H1 (cell line): ENCODE data around the gene PRRT1. TPM values are rescaled to one million over a fixed set of nuclear protein-coding genes. Genes with fewer than 3 reads are reported as not detected.

ENCODE experiments used
- CTCF ChIA-PET: fragments of 300-600 bp; sonication (Branson Sonifier 250); formaldehyde crosslinking; loops from one replicate; lab custom pipeline; 2021; ENCODE audit not compliant: partially characterized antibody; lab: Charles Lee
- POLR2A ChIA-PET: fragments of 300-600 bp; sonication (Branson Sonifier 250); formaldehyde crosslinking; loops from one replicate; lab custom pipeline; 2021; ENCODE audit warnings: inconsistent platforms; ENCODE audit not compliant: partially characterized antibody; lab: Charles Lee
- DNase-seq, 2 experiments: peaks; one replicate each; pipeline versions ENCODE4 v3.0.0 to v3.0.0-alpha.2; 2010 to 2022; ENCODE audit warnings: low spot score in 2 of 2, low read depth in 1 of 2, mixed read lengths in 1 of 2
- FAIRE-seq: peaks from 2 replicates; lab custom pipeline; 2011; peaks lifted over from hg19 to GRCh38; lab: Jason Lieb, UNC
- H2AFZ ChIP-seq: 2 replicates; pipeline ENCODE4 v1.8.1; 2012; ENCODE audit warnings: low read length, inconsistent platforms
- H2AK5ac ChIP-seq: 2 replicates; pipeline ENCODE4 v1.6.1; 2013; ENCODE audit warnings: low read depth, low read length
- H2BK120ac ChIP-seq: replicated peaks from 2 replicates; pipeline ENCODE3; 2013; ENCODE audit warnings: low read depth, low read length, inconsistent platforms
- H2BK12ac ChIP-seq: 2 replicates; pipeline ENCODE4 v1.6.1; 2013; ENCODE audit warnings: low read depth, low read length
- H2BK15ac ChIP-seq: 2 replicates; pipeline ENCODE4 v1.6.1; 2013; ENCODE audit warnings: low read length
- H2BK20ac ChIP-seq: 2 replicates; pipeline ENCODE4 v1.6.1; 2013; ENCODE audit warnings: low read length
- H2BK5ac ChIP-seq: 2 replicates; pipeline ENCODE4 v1.6.1; 2013; ENCODE audit warnings: low read depth, low read length
- H3K14ac ChIP-seq: 2 replicates; pipeline ENCODE4 v1.6.1; 2013; ENCODE audit warnings: inconsistent platforms; ENCODE audit not compliant: insufficient read length
- H3K18ac ChIP-seq: 2 replicates; pipeline ENCODE4 v1.6.1; 2013; ENCODE audit warnings: low read length; ENCODE audit errors: extremely low read depth
- H3K23ac ChIP-seq: 2 replicates; pipeline ENCODE4 v1.6.1; 2013; ENCODE audit warnings: inconsistent platforms; ENCODE audit not compliant: insufficient read length
- H3K23me2 ChIP-seq: 2 replicates; pipeline ENCODE4 v1.6.1; 2013; ENCODE audit warnings: low read depth, low read length
- H3K27ac ChIP-seq: 2 replicates; pipeline ENCODE4 v1.6.1; 2011; ENCODE audit warnings: low read depth, low read length, inconsistent platforms
- H3K27me3 ChIP-seq, 4 experiments: replicated peaks in 1 of 4; 1 replicate in 1 of 4; 2 replicates in 3 of 4; pipeline versions ENCODE4 v1.6.1 to v1.8.1; 2011 to 2013; ENCODE audit warnings: low read length in 3 of 4, mild to moderate bottlenecking in 3 of 4, inconsistent platforms in 2 of 4, mixed read lengths in 2 of 4, moderate library complexity in 1 of 4; ENCODE audit not compliant: control insufficient read depth in 3 of 4, insufficient read depth in 3 of 4; ENCODE audit errors: extremely low read depth in 1 of 4
- H3K36me3 ChIP-seq, 4 experiments: 2 replicates each; pipeline versions ENCODE4 v1.6.1 to v1.8.1; 2011 to 2013; ENCODE audit warnings: mild to moderate bottlenecking in 4 of 4, low read length in 3 of 4, moderate library complexity in 2 of 4, control low read depth in 1 of 4, inconsistent platforms in 1 of 4; ENCODE audit not compliant: insufficient read depth in 4 of 4, control insufficient read depth in 2 of 4
- H3K4ac ChIP-seq: replicated peaks from 2 replicates; pipeline ENCODE3; 2013; ENCODE audit warnings: low read length, low read depth, mixed read lengths, inconsistent platforms; ENCODE audit not compliant: insufficient read length
- H3K4me1 ChIP-seq, 4 experiments: replicated peaks in 1 of 4; 1 replicate in 1 of 4; 2 replicates in 3 of 4; pipeline versions ENCODE4 v1.6.1 to v1.8.1; 2011 to 2013; ENCODE audit warnings: low read length in 3 of 4, inconsistent platforms in 2 of 4, mixed read lengths in 1 of 4; ENCODE audit not compliant: insufficient read depth in 4 of 4, control insufficient read depth in 3 of 4
- H3K4me2 ChIP-seq, 2 experiments: 2 replicates each; pipeline versions ENCODE4 v1.6.1 to v1.8.1; 2011 to 2013; ENCODE audit warnings: low read depth in 2 of 2, low read length in 2 of 2, control low read depth in 1 of 2, inconsistent platforms in 1 of 2, mild to moderate bottlenecking in 1 of 2; ENCODE audit not compliant: insufficient read depth in 1 of 2
- H3K4me3 ChIP-seq, 4 experiments: fragments of 200-600, 300-600 bp in 1 of 4; sonication (generic), shearing (Covaris generic), sonication (Bioruptor Twin) in 1 of 4; 2 replicates each; pipeline versions ENCODE4 v1.5.1 to v1.8.1; 2011 to 2016; ENCODE audit warnings: low read length in 4 of 4, low read depth in 3 of 4, control low read depth in 2 of 4, inconsistent platforms in 2 of 4, mild to moderate bottlenecking in 2 of 4, mixed read lengths in 1 of 4, moderate library complexity in 1 of 4; ENCODE audit not compliant: insufficient read depth in 2 of 4; ENCODE audit errors: extremely low read depth in 1 of 4
- H3K56ac ChIP-seq: replicated peaks from 2 replicates; pipeline ENCODE3; 2013; ENCODE audit warnings: low read depth, mild to moderate bottlenecking, mixed read lengths, low read length, inconsistent platforms; ENCODE audit not compliant: insufficient read length
- H3K79me1 ChIP-seq: 2 replicates; pipeline ENCODE4 v1.6.1; 2013; ENCODE audit warnings: low read depth, low read length, control low read depth
- H3K79me2 ChIP-seq, 2 experiments: 2 replicates each; pipeline versions ENCODE4 v1.6.1 to v1.8.1; 2012 to 2013; ENCODE audit warnings: low read length in 2 of 2, mild to moderate bottlenecking in 2 of 2, inconsistent platforms in 1 of 2; ENCODE audit not compliant: insufficient read depth in 2 of 2, control insufficient read depth in 1 of 2
- H3K9ac ChIP-seq, 4 experiments: replicated peaks in 1 of 4; 1 replicate in 1 of 4; 2 replicates in 3 of 4; pipeline versions ENCODE4 v1.6.1 to v1.8.1; 2011 to 2013; ENCODE audit warnings: low read depth in 3 of 4, low read length in 3 of 4, control low read depth in 2 of 4, mild to moderate bottlenecking in 2 of 4, moderate library complexity in 2 of 4, inconsistent platforms in 1 of 4; ENCODE audit errors: extremely low read depth in 1 of 4
- H3K9me3 ChIP-seq, 2 experiments: 2 replicates each; pipeline versions ENCODE4 v1.6.1 to v1.8.1; 2012 to 2013; ENCODE audit warnings: mild to moderate bottlenecking in 2 of 2, moderate library complexity in 2 of 2, control low read depth in 1 of 2, inconsistent platforms in 1 of 2, low read depth in 1 of 2, low read length in 1 of 2, mixed read lengths in 1 of 2; ENCODE audit not compliant: insufficient read depth in 2 of 2
- H4K20me1 ChIP-seq, 2 experiments: replicated peaks in 1 of 2; 2 replicates each; pipeline versions ENCODE3 to v1.8.1; 2011 to 2013; ENCODE audit warnings: inconsistent platforms in 2 of 2, low read length in 2 of 2, mild to moderate bottlenecking in 1 of 2; ENCODE audit not compliant: insufficient read depth in 2 of 2, control insufficient read depth in 1 of 2
- H4K5ac ChIP-seq: 2 replicates; pipeline ENCODE4 v1.6.1; 2013; ENCODE audit warnings: low read length, low read depth, mixed read lengths, inconsistent platforms; ENCODE audit not compliant: insufficient read length
- H4K8ac ChIP-seq: 2 replicates; pipeline ENCODE4 v1.8.0; 2013; ENCODE audit warnings: mild to moderate bottlenecking, moderate library complexity, low read length, inconsistent platforms; ENCODE audit not compliant: insufficient read depth; ENCODE audit errors: extremely low read depth
- H4K91ac ChIP-seq: replicated peaks from 2 replicates; pipeline ENCODE3; 2013; ENCODE audit warnings: low read length, mixed read lengths, inconsistent platforms; ENCODE audit not compliant: insufficient read length
- BACH1 ChIP-seq: IDR thresholded peaks from 2 replicates; pipeline ENCODE4 v1.6.1; 2012; ENCODE audit warnings: low read length, improper control_type of control experiment
- CREB1 ChIP-seq: IDR thresholded peaks from 2 replicates; pipeline ENCODE4 v1.6.1; 2012; ENCODE audit warnings: inconsistent platforms
- GTF2F1 ChIP-seq: IDR thresholded peaks from 2 replicates; pipeline ENCODE4 v1.6.1; 2012; ENCODE audit warnings: low read depth, low read length, improper control_type of control experiment, borderline replicate concordance
- JUN ChIP-seq: IDR thresholded peaks from 2 replicates; pipeline ENCODE4 v1.6.1; 2011; ENCODE audit warnings: low read depth, mild to moderate bottlenecking, improper control_type of control experiment, low read length
- MAFK ChIP-seq: IDR thresholded peaks from 2 replicates; pipeline ENCODE4 v1.6.1; 2012; ENCODE audit warnings: low read depth, mild to moderate bottlenecking, improper control_type of control experiment, low read length
- MAX ChIP-seq: IDR thresholded peaks from 2 replicates; pipeline ENCODE4 v1.6.1; 2012; ENCODE audit warnings: inconsistent platforms
- POU5F1 ChIP-seq: IDR thresholded peaks from 2 replicates; pipeline ENCODE4 v1.6.1; 2011; ENCODE audit warnings: low read depth, mild to moderate bottlenecking, low read length, moderate library complexity
- SIX5 ChIP-seq: IDR thresholded peaks from 2 replicates; pipeline ENCODE4 v1.6.1; 2011; ENCODE audit warnings: mild to moderate bottlenecking, low read depth, low read length
- SP1 ChIP-seq: IDR thresholded peaks from 2 replicates; pipeline ENCODE4 v1.6.1; 2011; ENCODE audit warnings: low read depth, low read length
- SP4 ChIP-seq: IDR thresholded peaks from 2 replicates; pipeline ENCODE4 v1.6.1; 2012; ENCODE audit warnings: low read length, inconsistent platforms
- SRF ChIP-seq: IDR thresholded peaks from 2 replicates; pipeline ENCODE4 v1.6.1; 2011; ENCODE audit warnings: mild to moderate bottlenecking, low read depth, low read length, moderate library complexity
- WGBS, 2 experiments: shearing (Covaris generic) in 1 of 2; methylation state at CpG; one replicate each; pipeline versions ENCODE4 v1.1.6 to v1.1.7; 2013 to 2015; ENCODE audit warnings: low lambda C conversion rate in 2 of 2, mixed read lengths in 2 of 2, inconsistent platforms in 1 of 2, low coverage in 1 of 2, missing lambda C conversion rate in 1 of 2; ENCODE audit not compliant: insufficient replicate concordance in 2 of 2, insufficient coverage in 1 of 2, insufficient read length in 1 of 2; ENCODE audit errors: extremely low coverage in 1 of 2, missing lambda C conversion rate in 1 of 2; 5-methylcytosine and 5-hydroxymethylcytosine counted together
- polyA plus RNA-seq, 7 experiments: library from polyadenylated mRNA; depleted of rRNA in 3 of 7; stranded (reverse) in 5 of 7; unstranded in 2 of 7; fragments of >200 nt in 5 of 7; fragments of 200-250 nt in 2 of 7; gene quantifications; 1 replicate in 5 of 7; 2 replicates in 1 of 7; 4 replicates in 1 of 7; pipeline versions ENCODE4 v1.2.1 to v1.2.3, GENCODE V29; 2011 to 2013; ENCODE audit warnings: missing spikeins in 2 of 7, mixed read lengths in 2 of 7
- total RNA-seq: library from RNA; stranded (reverse); fragmentation: NEBNext Ultra II Directional; extraction: Animal tissue kit (Norgen Biotek cat#: 25700); gene quantifications from 2 replicates; pipeline ENCODE4 v1.2.1, GENCODE V29; 2021

Gene PRRT1
- total and polyA plus RNA-seq, 2 of the 8 experiments (the other 6 are each of a cell fraction or from before 2014, with no cell fraction given), result 0.71 to 2.8 TPM

GRCh38 chr6:32152769-32153563, 1.2 kb upstream of the PRRT1 start:
- Histone ChIP-seq H3K23ac (no peak overlapping the region), H2BK12ac (peak overlapping the region; percentile 71; the same call in 1 of the 2 replicates), H4K91ac (peak overlapping the region; percentile 58), H3K36me3 (peaks cover 4 to 12% (median 10%) of the 10 kb centered on the region in 4 experiments; a peak in 6 of 8 replicates), H3K9me3 (no peaks in the 10 kb centered on the region), H2BK15ac (peak overlapping the region; percentile 19; the same call in 1 of the 2 replicates), H3K27ac (no peak overlapping the region; the same call in 1 of the 2 replicates), H3K56ac (no peak overlapping the region), H3K14ac (no peak overlapping the region), H2BK5ac (peak overlapping the region; percentile 69; the same call in 1 of the 2 replicates), H2BK120ac (peak overlapping the region; percentile 77), H3K9ac (peak overlapping the region; percentile 31 to 80 (median 73); a peak in 6 of 7 replicates), H2BK20ac (0 out of 2 replicates have a peak overlapping the region, but pooled peaks have one; percentile 21), H3K4me1 (peaks cover 12 to 29% (median 16%) of the 10 kb centered on the region in 4 experiments), H3K79me2 (peaks cover 0 to 5% of the 10 kb centered on the region in 2 experiments; a peak in 1 of 4 replicates), H3K4ac (peak overlapping the region; percentile 24), H2AK5ac (0 out of 2 replicates have a peak overlapping the region, but pooled peaks have one; percentile 43), H3K4me3 (peak overlapping the region; percentile 77 to 98 (median 92)), H2AFZ (no peak overlapping the region; the same call in 1 of the 2 replicates), H4K20me1 (no peaks in the 10 kb centered on the region), H3K4me2 (peak overlapping the region; percentile 92 to 94), H3K27me3 (peaks cover 4 to 41% (median 37%) of the 10 kb centered on the region in 4 experiments), H3K23me2 (peaks cover 25% of the 10 kb centered on the region), H4K5ac (no peak overlapping the region), H3K79me1 (0 out of 2 replicates have a peak, but pooled peaks cover 3% of the 10 kb centered on the region), H4K8ac (no peak overlapping the region; the same call in 1 of the 2 replicates), H3K18ac (peak overlapping the region; percentile 84)
- 4% methylated on average over 35 of the region's 35 CpGs; no CpG with 5 or more reads in 1 of the 2 experiments for WGBS, 2 experiments
- DNase-seq (peak in 1 of 2 experiments; percentile 67), FAIRE-seq (no peak)
- ChIA-PET CTCF (interaction anchor here (1.0 to 3.3 kb wide), 9 partner anchors 11 to 43 kb away, joined by 3 to 19 read pairs (median 4); partner anchors contain the start of gene EGFL8), POLR2A (interaction anchor here (0.7 to 4.7 kb wide), 17 partner anchors 11 to 82 kb away, joined by 3 to 30 read pairs (median 4); partner anchors contain the start of genes AGPAT1, ATF6B, EGFL8 and FKBPL)
- no peak for TF ChIP-seq JUN
- TF ChIP-seq GTF2F1, result no peak
- TF ChIP-seq SP1, result no peak
- no peak for TF ChIP-seq SP4
- TF ChIP-seq CREB1, result peak; percentile 35; the same call in 1 of the 2 replicates
- TF ChIP-seq MAX, result no peak
- peak; percentile 41; the same call in 1 of the 2 replicates for TF ChIP-seq BACH1
- TF ChIP-seq SRF, result no peak
- peak; percentile 44; the same call in 1 of the 2 replicates for TF ChIP-seq MAFK
- no peak for TF ChIP-seq POU5F1
- no peak for TF ChIP-seq SIX5
